Heart right ventricle (tissue), 16 donors: ENCODE data around the gene TMOD4. TPM values are rescaled to one million over a fixed set of nuclear protein-coding genes. Genes with fewer than 3 reads are reported as not detected.

Experiments
- ATAC-seq, 8 donors: fragments of 200-7000 bp; cut with Tn5 transposase; one replicate each; pipeline ENCODE4 v1.9.1; 2020; ENCODE audit warnings: mild to moderate bottlenecking in 8 of 8, moderate library complexity in 8 of 8, moderate number of reproducible peaks in 1 of 8
- DNase-seq, 2 donors: peaks; one replicate each; pipeline ENCODE4 v3.0.0-alpha.2; 2020
- H3K27ac ChIP-seq, 10 donors: fragments of 200-600 bp; sonication (generic) in 2 of 10; one replicate each; pipeline versions ENCODE4 v1.5.0 to v1.8.0; 2020 to 2022; ENCODE audit warnings: mild to moderate bottlenecking in 3 of 10
- H3K27me3 ChIP-seq, 7 donors: fragments of 200-600 bp; one replicate each; pipeline ENCODE4 v1.8.0; 2021 to 2022; ENCODE audit warnings: mild to moderate bottlenecking in 2 of 7
- H3K36me3 ChIP-seq, 9 donors: fragments of 200-600 bp; sonication (generic) in 1 of 9; one replicate each; pipeline versions ENCODE4 v1.5.0 to v1.8.0; 2020 to 2022; ENCODE audit warnings: mild to moderate bottlenecking in 2 of 9
- H3K4me1 ChIP-seq, 9 donors: fragments of 200-600 bp; sonication (generic) in 1 of 9; one replicate each; pipeline versions ENCODE4 v1.5.0 to v1.8.0; 2020 to 2022; ENCODE audit warnings: mild to moderate bottlenecking in 4 of 9
- H3K4me3 ChIP-seq, 10 donors: fragments of 200-600 bp; sonication (generic) in 2 of 10; one replicate each; pipeline versions ENCODE4 v1.5.0 to v1.8.0; 2020 to 2022; ENCODE audit warnings: mild to moderate bottlenecking in 7 of 10, moderate library complexity in 2 of 10
- H3K9me3 ChIP-seq, 11 donors: fragments of 200-600 bp in 10 of 11; sonication (generic) in 2 of 11; one replicate each; pipeline versions ENCODE4 v1.5.0 to v1.8.0; 2013 to 2022; ENCODE audit warnings: mild to moderate bottlenecking in 2 of 11, control low read depth in 1 of 11, moderate library complexity in 1 of 11
- CTCF ChIP-seq, 9 donors: fragments of 200-600 bp; sonication (generic) in 2 of 9; IDR thresholded peaks; one replicate each; pipeline versions ENCODE4 v1.5.0 to v1.8.0; 2021 to 2022; ENCODE audit warnings: antibody characterized with exemption in 9 of 9, mild to moderate bottlenecking in 5 of 9, moderate library complexity in 1 of 9
- WGBS, 2 donors: extraction: QIAGEN DNeasy Blood & Tissue Kit; methylation state at CpG; one replicate each; pipeline ENCODE4 v1.1.7; 2013; ENCODE audit warnings: inconsistent platforms in 1 of 2; 5-methylcytosine and 5-hydroxymethylcytosine counted together
- intact Hi-C, 10 donors: fragments of 100-400 bp; cut with DNase I; formaldehyde crosslinking; loops; one replicate each; pipeline versions ENCODE4 v1.11.1 to v1.14.2; 2022
- polyA plus RNA-seq, 2 donors: library from polyadenylated mRNA; stranded (reverse); fragments of 200-250 nt; gene quantifications; one replicate each; pipeline ENCODE4 v1.2.3, GENCODE V29; 2013
- total RNA-seq, 10 donors: library from RNA; stranded (reverse); fragmentation: NEBNext Ultra II Directional in 3 of 10; extraction: Animal tissue kit (Norgen Biotek cat#: 25700) in 3 of 10; gene quantifications; one replicate each; pipeline versions ENCODE4 v1.2.1 to v1.2.4, GENCODE V29; 2021 to 2023
- donor health status: Arrhythmogenic right ventricular cardiomyopathy.
- donor health status: ischemic (EF 13 %, LVEDD 7.1; RV severe dilation, severe dysfunction).
- donor health status: healthy with polysubstance abuse.
- donor health status: DM: no; HTN: yes; CAD: no.
- donor health status: DM: no; HTN: no; CAD: no.
- donor health status: ischemic (EF 25% LVEDD 6.9; RV normal size, moderate dysfunction).
- donor health status: ischemic (EF 25% LVEDD 5.7; RV mildly dilated, moderate dysfunction).
- donor health status: healthy.
- donor health status: DM: yes; HTN: yes; CAD: no.
- donor health status: Ischemic cardiomyopathy.
- donor health status: ischemic (EF 35%, LVEDD 5.7; RV mildly dilated, moderate dysfunction).
- donor health status: nonischemic (EF 11% LVEDD 7.7; RV severe dilation, severe dysfunction).
- donor health status: DM: yes; HTN: yes; CAD: no.
- donor health status: PGD.
- donor health status: ischemic (EF 29% LVEDD 5.4; RV normal size, mild dysfunction).
- donor health status: nonischemic (EF 23%, LVEDD 6.1; RV moderate dilation, normal function).

The TMOD4 gene
- total and polyA plus RNA-seq, 12 donors, result 0.06 to 0.88 (median 0.60) TPM; not detected in 8

- Histone ChIP-seq H3K27me3 (no peaks in the 10 kb centered on the region), H3K4me3 (peak overlapping the region in 2 of 10 donors; percentile 8 to 58), H3K27ac (peak overlapping the region in 4 of 10 donors; percentile 15 to 90 (median 21)), H3K36me3 (peaks cover 0 to 72% (median 21%) of the 10 kb centered on the region in 9 donors), H3K4me1 (peaks cover 0 to 58% (median 9%) of the 10 kb centered on the region in 9 donors), H3K9me3 (no peaks in the 10 kb centered on the region)
- intact Hi-C loops, result loop anchor here in 5 of 10 donors (5.0 to 10.0 kb wide), 5 partner anchors 56 to 136 kb away; no protein-coding TSS in a partner anchor
- DNase-seq, result no peak
- WGBS, 2 donors, result 79 to 80% methylated on average over 5 of the region's 5 CpGs
- no peak for TF ChIP-seq CTCF (IDR thresholded peaks at IDR 0.05)
- no peak for ATAC-seq
Measured at GRCh38 chr1:151158326-151158725, 17.5 kb downstream of the TMOD4 start.

GRCh38 chr1:151157067-151157531 lies 18.7 kb downstream of the TMOD4 start:
- Histone ChIP-seq H3K27me3 (no peaks in the 10 kb centered on the region), H3K36me3 (peaks cover 0 to 66% (median 21%) of the 10 kb centered on the region in 9 donors), H3K27ac (peak overlapping the region in 4 of 10 donors; percentile 13 to 90 (median 55)), H3K4me1 (peaks cover 0 to 51% (median 5%) of the 10 kb centered on the region in 9 donors), H3K4me3 (peak overlapping the region in 7 of 10 donors; percentile 8 to 58 (median 32)), H3K9me3 (no peaks in the 10 kb centered on the region)
- ATAC-seq (peak; percentile 19 to 54 (median 34)), DNase-seq (no peak)
- intact Hi-C loops, result loop anchor here in 8 of 10 donors (2.0 to 10.0 kb wide), 9 partner anchors 52 to 135 kb away; no protein-coding TSS in a partner anchor
- no peak for TF ChIP-seq CTCF (IDR thresholded peaks at IDR 0.05)
- 82 to 86% methylated on average over 6 of the region's 6 CpGs for WGBS, 2 donors

DNA sequence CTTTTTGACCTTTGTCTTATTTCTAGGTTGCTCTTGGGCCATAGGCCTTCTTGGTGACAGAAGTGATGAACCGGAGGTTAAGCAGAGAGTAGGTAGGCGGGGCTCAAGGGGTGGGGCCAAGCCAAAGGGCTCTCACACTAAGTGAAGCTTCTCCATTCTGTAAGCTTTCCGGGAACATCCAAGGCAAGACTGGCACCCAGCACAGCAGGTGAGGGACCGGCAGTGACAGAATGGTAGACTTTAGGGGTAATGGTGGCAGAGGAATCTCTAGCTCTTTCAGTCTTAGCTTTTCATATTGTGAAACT lies 19.3 kb downstream of the TMOD4 start, which contains the start of gene TNFAIP8L2:
Gene TNFAIP8L2 (plus strand): TSS at position 135 of the 305 bp plus-strand sequence. CDS start 2,049 bp downstream, outside the sequence.
- H3K27ac ChIP-seq, result peak within 1 kb of the TSS in 5 of 10 donors; percentile 13 to 90 (median 48)
- H3K27me3 ChIP-seq, result no peaks in the 10 kb centered on the region
- peak in 1 of 2 donors; percentile 53 for DNase-seq
- H3K4me3 ChIP-seq, result peak within 1 kb of the TSS in 7 of 10 donors; percentile 8 to 58 (median 32)
- H3K36me3 ChIP-seq, result peaks cover 0 to 60% (median 21%) of the 10 kb centered on the region in 9 donors
- peak; percentile 39 to 71 (median 58) for ATAC-seq
- 71 to 75% methylated on average over 4 of the region's 4 CpGs for WGBS, 2 donors
- H3K4me1 ChIP-seq, result peaks cover 0 to 45% (median 5%) of the 10 kb centered on the region in 9 donors
- H3K9me3 ChIP-seq, result no peaks in the 10 kb centered on the region
- TF ChIP-seq CTCF (IDR thresholded peaks at IDR 0.05), result no peak
- intact Hi-C loops, result loop anchor here in 9 of 10 donors (1.0 to 10.0 kb wide), 10 partner anchors 52 to 134 kb away; no protein-coding TSS in a partner anchor

GRCh38 chr1:151147665-151148064 lies 28.1 kb downstream of the TMOD4 start:
- Histone ChIP-seq H3K4me1 (peaks cover 18 to 47% (median 38%) of the 10 kb centered on the region in 9 donors), H3K36me3 (peaks cover 0 to 6% (median 0%) of the 10 kb centered on the region in 9 donors), H3K27me3 (peaks cover 0 to 15% (median 0%) of the 10 kb centered on the region in 7 donors), H3K27ac (peak overlapping the region in 8 of 10 donors; percentile 74 to 96 (median 90)), H3K9me3 (no peaks in the 10 kb centered on the region), H3K4me3 (peak overlapping the region in 1 of 10 donors; percentile 100)
- WGBS, 2 donors, result 94 to 95% methylated on average over 2 of the region's 2 CpGs
- no peak for DNase-seq
- ATAC-seq, result no peak
- intact Hi-C loops, result loop anchor here in 2 of 10 donors (5.0 kb wide), 3 partner anchors 75 to 125 kb away; partner anchors contain the start of gene GABPB2 (in 1 of the 2)
- no peak for TF ChIP-seq CTCF (IDR thresholded peaks at IDR 0.05)
